H4 (cell line): ENCODE measurements around the gene QRFP. TPM values are rescaled to one million over a fixed set of nuclear protein-coding genes. Genes with fewer than 3 reads are reported as not detected.

Experiments used
- DNase-seq: peaks from one replicate; pipeline ENCODE4 v3.0.0-alpha.2; 2015; ENCODE audit warnings: low spot score
- total RNA-seq: library from RNA; depleted of rRNA; stranded (reverse); fragments of >200 nt; shearing (Covaris generic); gene quantifications from 2 replicates; pipeline ENCODE4 v1.2.3, GENCODE V29; 2014

QRFP gene
- total RNA-seq, 1 experiment from 2014 or later, result not detected

- no peak for DNase-seq
Measured at GRCh38 chr9:130904070-130905044, 7.7 kb upstream of the QRFP start.

GRCh38 chr9:130903194-130904069 is 6.8 kb upstream of the QRFP start:
- DNase-seq, result no peak

- no peak for DNase-seq
Measured at GRCh38 chr9:130902204-130903185, 5.9 kb upstream of the QRFP start.

- DNase-seq, result no peak
Measured at GRCh38 chr9:130901498-130902203, 5.0 kb upstream of the QRFP start.

- DNase-seq, result no peak
Measured at GRCh38 chr9:130900701-130901497, 4.3 kb upstream of the QRFP start.

- no peak for DNase-seq
Measured at GRCh38 chr9:130899051-130899748, 2.6 kb upstream of the QRFP start.

- DNase-seq, result no peak
Measured at GRCh38 chr9:130898552-130898852, 1.9 kb upstream of the QRFP start.

GRCh38 chr9:130897848-130898551 is 1.4 kb upstream of the QRFP start:
- no peak for DNase-seq

- no peak for DNase-seq
Measured at GRCh38 chr9:130897105-130897751, 616 bp upstream of the QRFP start.

GRCh38 chr9:130895481-130896232 is 955 bp downstream of the QRFP start:
- no peak for DNase-seq

GRCh38 chr9:130895038-130895437 is 1.6 kb downstream of the QRFP start:
- no peak for DNase-seq

GRCh38 chr9:130894546-130894945 is 2.1 kb downstream of the QRFP start:
- DNase-seq, result no peak

GRCh38 chr9:130893341-130894101 is 3.1 kb downstream of the QRFP start:
- no peak for DNase-seq

GRCh38 chr9:130892477-130893304 is 3.9 kb downstream of the QRFP start:
- no peak for DNase-seq

- no peak for DNase-seq
Measured at GRCh38 chr9:130891688-130892476, 4.7 kb downstream of the QRFP start.
